SK-N-SH treated with all-trans-retinoic acid at 6 μM for 48 hours (cell line): ENCODE measurements around the gene TGM3.

Experiments
- ARNTL ChIP-seq: fragments of 450-650 bp; formaldehyde crosslinking; IDR thresholded peaks from 2 replicates; pipeline ENCODE4 v1.5.0; 2020; ENCODE audit warnings: low read depth, mild to moderate bottlenecking, moderate library complexity, borderline replicate concordance
- ESRRG ChIP-seq: fragments of 250-450 bp; sonication (Bioruptor Pico); IDR thresholded peaks from 2 replicates; pipeline ENCODE4 v1.6.1; 2021; ENCODE audit warnings: mild to moderate bottlenecking
- OSR1 ChIP-seq: fragments of 250-450 bp; sonication (Bioruptor Pico); IDR thresholded peaks from 2 replicates; pipeline ENCODE4 v1.8.0; 2022; ENCODE audit warnings: moderate library complexity, mild to moderate bottlenecking, inconsistent platforms
- PPARA ChIP-seq: fragments of 250-450 bp; sonication (Bioruptor Pico); IDR thresholded peaks from 2 replicates; pipeline ENCODE4 v1.5.0; 2020; ENCODE audit warnings: mild to moderate bottlenecking, borderline replicate concordance
- RARB ChIP-seq: fragments of 250-450 bp; sonication (Bioruptor Pico); IDR thresholded peaks from 2 replicates; pipeline ENCODE4 v1.8.0; 2021; ENCODE audit warnings: mild to moderate bottlenecking, moderate library complexity
- SNAI2 ChIP-seq: fragments of 250-450 bp; sonication (Bioruptor Pico); IDR thresholded peaks from 2 replicates; pipeline ENCODE4 v1.5.0; 2020; ENCODE audit warnings: mild to moderate bottlenecking, moderate library complexity
- TOX ChIP-seq: fragments of 250-450 bp; sonication (Bioruptor Pico); IDR thresholded peaks from 2 replicates; pipeline ENCODE4 v1.8.0; 2021; ENCODE audit warnings: mild to moderate bottlenecking, moderate library complexity, borderline replicate concordance
- ZFP30 ChIP-seq: fragments of 450-650 bp; formaldehyde crosslinking; IDR thresholded peaks from 2 replicates; pipeline ENCODE4 v1.5.0; 2022; ENCODE audit warnings: mild to moderate bottlenecking, moderate library complexity
- TF ChIP-seq, protein P1 (sequence below): fragments of 250-450 bp; sonication (Bioruptor Pico); IDR thresholded peaks from 2 replicates; pipeline ENCODE4 v1.5.1; 2021; ENCODE audit warnings: mild to moderate bottlenecking, moderate library complexity
- TF ChIP-seq, protein P2 (sequence below): fragments of 250-450 bp; sonication (Bioruptor Pico); IDR thresholded peaks from 2 replicates; pipeline ENCODE4 v1.5.1; 2020; ENCODE audit warnings: low read depth, mild to moderate bottlenecking, moderate library complexity
- TF ChIP-seq, protein P3 (sequence below): fragments of 250-450 bp; sonication (Bioruptor Pico); IDR thresholded peaks from 2 replicates; pipeline ENCODE4 v1.5.0; 2020; ENCODE audit warnings: mild to moderate bottlenecking, moderate library complexity
- TF ChIP-seq, protein P4 (sequence below): fragments of 250-450 bp; sonication (Bioruptor Pico); IDR thresholded peaks from 2 replicates; pipeline ENCODE4 v1.8.0; 2020; ENCODE audit warnings: mild to moderate bottlenecking, moderate library complexity, borderline replicate concordance

DNA sequence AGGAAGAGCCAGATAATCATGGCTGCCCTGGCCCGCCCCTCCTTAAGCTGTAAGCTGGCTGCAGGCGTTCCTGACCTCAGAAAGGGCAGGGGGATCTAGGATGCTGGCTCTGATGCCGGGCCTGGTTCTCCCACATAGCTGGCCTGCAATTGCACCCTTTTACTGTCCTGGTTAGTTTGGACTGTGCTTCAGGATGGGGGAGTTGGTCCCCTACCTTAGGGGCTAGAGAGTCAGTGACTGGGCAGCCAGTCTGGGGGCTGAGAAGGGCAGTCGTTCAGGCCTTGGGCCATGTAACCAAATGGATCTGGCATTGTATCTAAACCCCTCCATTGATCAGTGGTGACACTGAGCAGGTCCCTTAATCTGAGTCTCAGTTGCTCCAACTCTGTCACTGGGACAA, 40.7 kb downstream of the TGM3 start:
- TF ChIP-seq RARB (CRISPR knock-in tag) (no peak), PPARA (CRISPR knock-in tag) (no peak), SNAI2 (CRISPR knock-in tag) (no peak), ZFP30 (CRISPR knock-in tag) (no peak), ARNTL (no peak), ESRRG (CRISPR knock-in tag) (no peak), TOX (no peak), OSR1 (CRISPR knock-in tag) (no peak)
- TF ChIP-seq, protein P1, sequence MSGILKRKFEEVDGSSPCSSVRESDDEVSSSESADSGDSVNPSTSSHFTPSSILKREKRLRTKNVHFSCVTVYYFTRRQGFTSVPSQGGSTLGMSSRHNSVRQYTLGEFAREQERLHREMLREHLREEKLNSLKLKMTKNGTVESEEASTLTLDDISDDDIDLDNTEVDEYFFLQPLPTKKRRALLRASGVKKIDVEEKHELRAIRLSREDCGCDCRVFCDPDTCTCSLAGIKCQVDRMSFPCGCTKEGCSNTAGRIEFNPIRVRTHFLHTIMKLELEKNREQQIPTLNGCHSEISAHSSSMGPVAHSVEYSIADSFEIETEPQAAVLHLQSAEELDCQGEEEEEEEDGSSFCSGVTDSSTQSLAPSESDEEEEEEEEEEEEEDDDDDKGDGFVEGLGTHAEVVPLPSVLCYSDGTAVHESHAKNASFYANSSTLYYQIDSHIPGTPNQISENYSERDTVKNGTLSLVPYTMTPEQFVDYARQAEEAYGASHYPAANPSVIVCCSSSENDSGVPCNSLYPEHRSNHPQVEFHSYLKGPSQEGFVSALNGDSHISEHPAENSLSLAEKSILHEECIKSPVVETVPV (CRISPR knock-in tag): no peak
- TF ChIP-seq, protein P2, sequence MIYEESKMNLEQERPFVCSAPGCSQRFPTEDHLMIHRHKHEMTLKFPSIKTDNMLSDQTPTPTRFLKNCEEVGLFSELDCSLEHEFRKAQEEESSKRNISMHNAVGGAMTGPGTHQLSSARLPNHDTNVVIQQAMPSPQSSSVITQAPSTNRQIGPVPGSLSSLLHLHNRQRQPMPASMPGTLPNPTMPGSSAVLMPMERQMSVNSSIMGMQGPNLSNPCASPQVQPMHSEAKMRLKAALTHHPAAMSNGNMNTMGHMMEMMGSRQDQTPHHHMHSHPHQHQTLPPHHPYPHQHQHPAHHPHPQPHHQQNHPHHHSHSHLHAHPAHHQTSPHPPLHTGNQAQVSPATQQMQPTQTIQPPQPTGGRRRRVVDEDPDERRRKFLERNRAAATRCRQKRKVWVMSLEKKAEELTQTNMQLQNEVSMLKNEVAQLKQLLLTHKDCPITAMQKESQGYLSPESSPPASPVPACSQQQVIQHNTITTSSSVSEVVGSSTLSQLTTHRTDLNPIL: no peak
- TF ChIP-seq, protein P3, sequence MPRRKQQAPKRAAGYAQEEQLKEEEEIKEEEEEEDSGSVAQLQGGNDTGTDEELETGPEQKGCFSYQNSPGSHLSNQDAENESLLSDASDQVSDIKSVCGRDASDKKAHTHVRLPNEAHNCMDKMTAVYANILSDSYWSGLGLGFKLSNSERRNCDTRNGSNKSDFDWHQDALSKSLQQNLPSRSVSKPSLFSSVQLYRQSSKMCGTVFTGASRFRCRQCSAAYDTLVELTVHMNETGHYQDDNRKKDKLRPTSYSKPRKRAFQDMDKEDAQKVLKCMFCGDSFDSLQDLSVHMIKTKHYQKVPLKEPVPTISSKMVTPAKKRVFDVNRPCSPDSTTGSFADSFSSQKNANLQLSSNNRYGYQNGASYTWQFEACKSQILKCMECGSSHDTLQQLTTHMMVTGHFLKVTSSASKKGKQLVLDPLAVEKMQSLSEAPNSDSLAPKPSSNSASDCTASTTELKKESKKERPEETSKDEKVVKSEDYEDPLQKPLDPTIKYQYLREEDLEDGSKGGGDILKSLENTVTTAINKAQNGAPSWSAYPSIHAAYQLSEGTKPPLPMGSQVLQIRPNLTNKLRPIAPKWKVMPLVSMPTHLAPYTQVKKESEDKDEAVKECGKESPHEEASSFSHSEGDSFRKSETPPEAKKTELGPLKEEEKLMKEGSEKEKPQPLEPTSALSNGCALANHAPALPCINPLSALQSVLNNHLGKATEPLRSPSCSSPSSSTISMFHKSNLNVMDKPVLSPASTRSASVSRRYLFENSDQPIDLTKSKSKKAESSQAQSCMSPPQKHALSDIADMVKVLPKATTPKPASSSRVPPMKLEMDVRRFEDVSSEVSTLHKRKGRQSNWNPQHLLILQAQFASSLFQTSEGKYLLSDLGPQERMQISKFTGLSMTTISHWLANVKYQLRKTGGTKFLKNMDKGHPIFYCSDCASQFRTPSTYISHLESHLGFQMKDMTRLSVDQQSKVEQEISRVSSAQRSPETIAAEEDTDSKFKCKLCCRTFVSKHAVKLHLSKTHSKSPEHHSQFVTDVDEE (CRISPR knock-in tag): no peak
- TF ChIP-seq, protein P4, sequence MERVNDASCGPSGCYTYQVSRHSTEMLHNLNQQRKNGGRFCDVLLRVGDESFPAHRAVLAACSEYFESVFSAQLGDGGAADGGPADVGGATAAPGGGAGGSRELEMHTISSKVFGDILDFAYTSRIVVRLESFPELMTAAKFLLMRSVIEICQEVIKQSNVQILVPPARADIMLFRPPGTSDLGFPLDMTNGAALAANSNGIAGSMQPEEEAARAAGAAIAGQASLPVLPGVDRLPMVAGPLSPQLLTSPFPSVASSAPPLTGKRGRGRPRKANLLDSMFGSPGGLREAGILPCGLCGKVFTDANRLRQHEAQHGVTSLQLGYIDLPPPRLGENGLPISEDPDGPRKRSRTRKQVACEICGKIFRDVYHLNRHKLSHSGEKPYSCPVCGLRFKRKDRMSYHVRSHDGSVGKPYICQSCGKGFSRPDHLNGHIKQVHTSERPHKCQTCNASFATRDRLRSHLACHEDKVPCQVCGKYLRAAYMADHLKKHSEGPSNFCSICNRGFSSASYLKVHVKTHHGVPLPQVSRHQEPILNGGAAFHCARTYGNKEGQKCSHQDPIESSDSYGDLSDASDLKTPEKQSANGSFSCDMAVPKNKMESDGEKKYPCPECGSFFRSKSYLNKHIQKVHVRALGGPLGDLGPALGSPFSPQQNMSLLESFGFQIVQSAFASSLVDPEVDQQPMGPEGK (CRISPR knock-in tag): no peak
